Activated CD4-positive, alpha-beta T cell treated with anti-CD3 and anti-CD28 coated beads for 1 hour (primary cell): ENCODE results near the gene SHISA9.
"Not testable (repeated sequence)": the region's sequence is repeated elsewhere in the genome, so short reads cannot be mapped to it uniquely, and the experiment has no call there.

Source experiments
- DNase-seq: peaks from one replicate; pipeline ENCODE4 v3.0.0-alpha.2; 2020

SHISA9 gene

GRCh38 chr16:12901597-12902461 lies at the start of gene SHISA9:
Gene SHISA9 (plus strand): TSS chr16:12901598.
- no peak for DNase-seq

GRCh38 chr16:12853972-12854371 lies 47.4 kb upstream of the SHISA9 start:
- DNase-seq, result no peak

- not testable (repeated sequence) for DNase-seq
Observed at GRCh38 chr16:12857435-12857834, 44.0 kb upstream of the SHISA9 start.

- no peak for DNase-seq
Observed at GRCh38 chr16:12862327-12862726, 39.1 kb upstream of the SHISA9 start.

GRCh38 chr16:12862941-12863340 lies 38.5 kb upstream of the SHISA9 start:
- no peak for DNase-seq

- no peak for DNase-seq
Observed at GRCh38 chr16:12866981-12867551, 34.3 kb upstream of the SHISA9 start.

GRCh38 chr16:12868169-12868568 lies 33.2 kb upstream of the SHISA9 start:
- DNase-seq, result no peak

- no peak for DNase-seq
Observed at GRCh38 chr16:12868788-12869187, 32.6 kb upstream of the SHISA9 start.

- no peak for DNase-seq
Observed at GRCh38 chr16:12869698-12870427, 31.5 kb upstream of the SHISA9 start.

- DNase-seq, result no peak
Observed at GRCh38 chr16:12871784-12872183, 29.6 kb upstream of the SHISA9 start.

- no peak for DNase-seq
Observed at GRCh38 chr16:12874186-12874585, 27.2 kb upstream of the SHISA9 start.

GRCh38 chr16:12876778-12877177 lies 24.6 kb upstream of the SHISA9 start:
- no peak for DNase-seq

GRCh38 chr16:12878973-12879372 lies 22.4 kb upstream of the SHISA9 start:
- no peak for DNase-seq

GRCh38 chr16:12879812-12880211 lies 21.6 kb upstream of the SHISA9 start:
- no peak for DNase-seq

- no peak for DNase-seq
Observed at GRCh38 chr16:12881182-12881581, 20.2 kb upstream of the SHISA9 start.

GRCh38 chr16:12881740-12882139 lies 19.7 kb upstream of the SHISA9 start:
- no peak for DNase-seq

GRCh38 chr16:12885742-12886141 lies 15.7 kb upstream of the SHISA9 start:
- DNase-seq, result no peak

- no peak for DNase-seq
Observed at GRCh38 chr16:12891836-12892235, 9.6 kb upstream of the SHISA9 start.

- DNase-seq, result no peak
Observed at GRCh38 chr16:12893050-12893750, 8.2 kb upstream of the SHISA9 start.

- no peak for DNase-seq
Observed at GRCh38 chr16:12896562-12896961, 4.8 kb upstream of the SHISA9 start.

GRCh38 chr16:12898551-12898950 lies 2.8 kb upstream of the SHISA9 start:
- no peak for DNase-seq

- no peak for DNase-seq
Observed at GRCh38 chr16:12899529-12900143, 1.8 kb upstream of the SHISA9 start.

GRCh38 chr16:12900156-12900555 lies 1.2 kb upstream of the SHISA9 start:
- no peak for DNase-seq
